GM21367 (cell line): ENCODE results near the gene MCRIP1.

Source experiments
- ATAC-seq: cut with Tn5 transposase; IDR thresholded peaks from one replicate; pipeline ENCODE4 v1.9.1; 2021; ENCODE audit not compliant: unreplicated experiment

MCRIP1 gene

GRCh38 chr17:81805707-81806460, 27.2 kb downstream of the MCRIP1 start:
- no peak for ATAC-seq

DNA sequence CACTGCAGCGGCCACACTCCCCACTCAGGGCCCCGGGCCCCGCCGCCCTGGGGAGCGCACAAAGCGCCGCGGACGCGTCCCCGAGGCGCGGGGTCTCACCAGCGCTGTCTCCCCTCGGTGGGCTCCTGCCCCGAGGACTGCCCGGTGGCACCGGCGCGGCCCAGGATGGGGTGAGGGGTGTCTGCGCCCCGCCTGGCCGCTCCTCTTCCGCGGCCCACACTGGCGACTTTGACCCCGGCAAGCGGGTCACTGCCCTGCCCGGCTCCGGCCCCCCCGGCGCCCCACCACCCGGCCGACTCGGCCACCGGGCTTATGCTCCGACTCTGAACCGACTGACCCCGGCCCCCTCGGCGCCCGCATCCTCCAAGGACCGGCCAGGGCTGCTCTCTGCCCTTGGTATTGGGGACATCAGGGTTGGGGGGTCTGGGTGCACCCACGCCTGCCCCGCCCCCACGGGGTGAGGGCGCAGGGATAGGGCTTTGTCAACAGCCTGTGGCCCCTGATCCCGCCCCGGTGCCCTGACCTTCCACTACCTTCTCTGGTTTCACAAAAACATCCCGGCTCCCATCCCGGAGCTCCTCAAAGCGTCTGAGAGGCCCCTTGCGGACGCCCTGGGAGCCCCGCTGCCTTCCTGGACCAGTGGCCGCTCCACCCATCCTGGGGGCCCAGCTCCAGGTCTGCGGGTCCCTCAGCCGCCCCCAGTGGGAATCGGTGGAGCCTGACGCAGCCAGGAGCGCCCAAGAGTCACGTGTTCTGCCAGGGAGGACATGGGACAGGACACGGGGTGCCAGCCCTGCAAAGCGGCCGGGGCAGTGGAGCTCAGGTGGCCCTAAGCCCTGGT, 28.3 kb downstream of the MCRIP1 start:
- ATAC-seq = no peak

DNA sequence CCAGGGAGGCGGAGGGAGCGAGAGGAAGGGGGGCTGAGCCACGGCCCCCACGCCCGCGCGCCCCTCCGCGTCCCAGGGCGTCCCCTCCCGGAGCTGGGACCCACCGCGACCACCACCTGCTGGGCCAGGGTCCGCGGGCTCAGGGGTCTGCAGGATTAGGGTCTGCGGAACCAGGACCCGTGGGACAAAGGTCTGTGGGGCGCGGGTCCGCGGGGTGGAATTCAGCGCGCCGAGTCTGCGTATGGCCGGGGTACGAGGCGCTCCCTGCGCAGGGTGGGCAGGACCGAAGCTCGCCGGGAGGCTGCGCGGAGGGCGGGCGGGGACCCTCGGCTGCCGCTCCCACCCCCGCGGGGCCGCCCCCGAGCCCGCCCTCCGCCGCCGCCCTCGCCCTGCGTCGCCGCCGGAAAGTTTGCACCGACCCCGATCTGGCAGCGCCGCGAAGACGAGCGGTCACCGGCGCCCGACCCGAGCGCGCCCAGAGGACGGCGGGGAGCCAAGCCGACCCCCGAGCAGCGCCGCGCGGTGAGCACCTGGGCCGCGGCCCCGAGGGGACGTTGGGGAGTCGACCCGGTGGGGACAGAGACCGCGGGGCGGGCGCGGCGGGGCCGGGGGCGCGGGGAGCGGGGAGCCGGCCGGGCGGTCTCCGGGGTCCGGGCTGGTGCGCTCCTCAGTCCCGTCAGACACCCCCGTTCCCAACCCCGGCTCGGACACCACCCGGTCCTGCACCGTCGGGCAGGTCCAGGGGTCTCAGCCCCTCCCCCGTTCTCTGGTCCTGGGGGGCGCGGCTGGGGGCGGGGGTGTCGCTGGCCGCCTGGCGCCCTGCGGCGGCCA, 29.1 kb downstream of the MCRIP1 start, which contains the start of gene GCGR:
Gene GCGR (plus strand): TSS at position 423 of the 831 bp plus-strand sequence. CDS start 4,869 bp downstream, outside the sequence.
- no peak for ATAC-seq

DNA sequence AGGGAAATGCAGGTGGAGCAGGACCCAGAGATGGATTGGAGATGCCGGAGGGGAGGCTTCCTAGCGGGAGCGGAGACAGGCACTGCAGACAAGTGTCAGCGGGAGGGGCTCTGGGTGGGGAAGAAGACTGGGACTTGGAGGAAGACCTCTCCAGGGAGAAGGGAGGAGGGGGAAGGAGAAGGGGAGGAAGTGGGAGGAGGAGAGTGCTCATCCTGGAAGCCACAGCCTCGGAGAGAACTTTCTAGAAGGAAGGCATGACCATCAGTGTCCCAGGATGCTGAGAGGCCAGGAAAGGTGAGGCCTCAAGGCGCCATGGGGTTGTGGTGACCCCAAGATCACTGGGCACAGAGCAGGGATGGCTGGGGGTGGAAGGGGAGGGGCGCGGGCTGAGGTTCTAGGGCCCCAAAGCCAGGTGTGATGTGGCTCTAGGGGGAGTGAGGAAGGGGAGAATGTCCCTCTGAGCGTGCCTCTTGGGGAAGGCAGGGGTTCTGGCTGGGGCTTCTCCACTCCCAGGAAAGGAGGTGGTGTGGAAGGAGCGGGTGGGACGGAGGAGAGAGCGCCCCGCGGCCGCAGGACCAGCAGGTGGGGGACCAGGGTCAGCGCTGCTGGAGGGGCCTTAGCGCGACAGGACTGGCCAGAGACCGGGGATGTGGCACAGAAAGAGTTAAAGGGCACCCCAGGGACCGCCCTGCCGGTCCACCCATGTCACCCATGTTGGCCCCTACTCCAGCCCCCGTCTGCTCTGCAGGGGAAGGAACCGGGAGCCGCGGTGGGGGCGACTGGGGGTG, 30.0 kb downstream of the MCRIP1 start:
- no peak for ATAC-seq

- ATAC-seq = no peak
These were observed 30.9 kb downstream of the MCRIP1 start for GRCh38 chr17:81802048-81802758.

GRCh38 chr17:81801327-81801726, 31.8 kb downstream of the MCRIP1 start:
- ATAC-seq = no peak

DNA sequence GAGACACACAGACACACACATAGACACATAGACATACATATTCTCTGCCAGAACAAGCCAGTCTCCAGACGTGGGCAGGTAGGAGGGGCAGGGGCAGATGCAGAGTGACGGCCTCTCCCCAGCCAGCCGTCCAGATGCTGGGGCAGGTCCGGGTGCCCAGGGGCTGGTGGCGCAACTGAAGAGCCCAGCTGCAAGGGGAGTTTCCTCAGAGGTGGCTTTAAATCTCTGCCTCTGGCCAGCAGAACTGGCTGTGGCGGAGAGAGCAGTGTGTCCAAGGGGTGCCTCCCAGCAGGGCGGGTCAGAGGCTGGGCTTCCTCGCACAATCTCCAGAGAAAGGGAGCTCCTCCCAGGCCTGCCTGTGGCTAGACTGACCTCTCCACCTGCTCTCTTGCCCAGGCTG, 38.6 kb downstream of the MCRIP1 start:
- ATAC-seq = no peak

DNA sequence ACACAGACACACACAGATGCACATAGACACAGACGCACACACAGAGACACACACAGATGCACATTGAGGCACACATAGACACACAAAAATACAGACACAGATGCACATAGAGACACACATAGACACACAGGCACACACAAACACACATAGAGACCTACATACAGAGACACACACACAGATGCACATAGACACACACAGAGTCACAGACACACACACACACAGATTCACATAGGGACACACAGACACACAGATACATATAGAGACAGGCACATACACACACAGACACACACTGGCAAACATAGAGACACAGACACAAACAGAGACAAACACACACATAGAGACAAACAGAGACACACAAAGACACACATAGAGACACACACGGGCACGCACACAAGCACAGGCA, 39.0 kb downstream of the MCRIP1 start:
- ATAC-seq = no peak

DNA sequence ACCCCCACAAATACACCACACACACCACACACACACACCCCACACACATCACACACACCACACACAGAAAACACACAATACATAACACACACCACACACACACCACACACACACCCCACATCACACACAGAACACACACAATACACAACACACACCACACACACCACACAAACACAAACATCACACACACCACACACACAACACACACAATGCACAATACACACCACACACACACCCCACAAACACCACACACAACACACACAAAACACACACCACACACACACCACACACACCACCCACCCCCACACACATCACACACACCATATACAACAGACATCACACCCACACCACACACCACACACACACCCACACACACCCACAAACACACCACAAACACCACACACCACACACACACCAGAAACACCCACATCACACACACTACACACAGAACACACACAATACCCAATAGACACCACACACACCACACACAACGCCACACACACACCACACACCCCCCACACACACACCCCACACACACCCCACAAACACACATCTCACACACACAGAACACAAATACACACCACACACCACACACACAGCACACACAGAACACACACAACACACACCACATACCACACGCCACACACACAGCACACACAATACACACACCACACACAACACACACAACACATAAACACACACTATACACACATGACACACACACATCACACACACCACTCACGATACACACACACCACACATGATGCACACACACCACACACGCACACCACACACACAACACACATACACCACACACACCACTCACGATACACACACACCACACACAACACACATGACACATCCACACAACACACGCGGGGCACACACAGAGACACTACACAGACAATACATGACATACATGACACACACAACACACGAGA, 40.1 kb downstream of the MCRIP1 start:
- ATAC-seq = no peak
